ENCODE measurements around the gene ROBO1. TPM values are rescaled to one million over a fixed set of nuclear protein-coding genes. Genes with fewer than 3 reads are reported as not detected.

ROBO1 gene
- total RNA-seq, 6 experiments from 2014 or later = 1.1 to 7.2 (median 4.3) TPM

DNA sequence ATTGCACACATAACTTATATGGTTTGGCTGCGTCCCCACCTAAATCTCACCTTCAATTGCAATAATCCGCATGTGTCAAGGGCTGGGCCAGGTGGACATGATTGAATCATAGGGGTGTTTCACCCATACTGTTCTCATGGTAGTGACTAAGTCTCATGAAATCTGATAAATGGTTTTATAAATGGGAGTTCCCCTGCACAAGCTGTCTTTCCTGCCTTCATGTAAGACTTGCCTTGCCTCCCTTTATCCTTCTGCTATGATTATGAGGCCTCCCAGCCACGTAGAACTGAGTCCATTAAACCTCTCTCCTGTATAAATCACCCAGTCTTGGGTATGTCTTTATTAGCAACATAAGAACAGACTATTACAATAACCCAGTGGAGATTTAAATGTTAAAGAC is 653.9 kb downstream of the ROBO1 start:
- no peak for ATAC-seq
- Histone ChIP-seq H3K27me3 (no peaks in the 10 kb centered on the region), H3K27ac (no peak overlapping the region), H3K9me3 (no peaks in the 10 kb centered on the region), H3K4me3 (no peak overlapping the region), H3K36me3 (no peaks in the 10 kb centered on the region), H3K4me1 (no peaks in the 10 kb centered on the region)
- no peak for DNase-seq
- WGBS (ENCODE audit: insufficient coverage, low coverage, low lambda C conversion rate, missing lambda C conversion rate) = 78% methylated on average over 3 of the region's 3 CpGs
- intact Hi-C loops (cut with DNase I) = no loop called here
- no peak for TF ChIP-seq POLR2A (IDR thresholded peaks at IDR 0.05)
- TF ChIP-seq CTCF (IDR thresholded peaks at IDR 0.05) = no peak

DNA sequence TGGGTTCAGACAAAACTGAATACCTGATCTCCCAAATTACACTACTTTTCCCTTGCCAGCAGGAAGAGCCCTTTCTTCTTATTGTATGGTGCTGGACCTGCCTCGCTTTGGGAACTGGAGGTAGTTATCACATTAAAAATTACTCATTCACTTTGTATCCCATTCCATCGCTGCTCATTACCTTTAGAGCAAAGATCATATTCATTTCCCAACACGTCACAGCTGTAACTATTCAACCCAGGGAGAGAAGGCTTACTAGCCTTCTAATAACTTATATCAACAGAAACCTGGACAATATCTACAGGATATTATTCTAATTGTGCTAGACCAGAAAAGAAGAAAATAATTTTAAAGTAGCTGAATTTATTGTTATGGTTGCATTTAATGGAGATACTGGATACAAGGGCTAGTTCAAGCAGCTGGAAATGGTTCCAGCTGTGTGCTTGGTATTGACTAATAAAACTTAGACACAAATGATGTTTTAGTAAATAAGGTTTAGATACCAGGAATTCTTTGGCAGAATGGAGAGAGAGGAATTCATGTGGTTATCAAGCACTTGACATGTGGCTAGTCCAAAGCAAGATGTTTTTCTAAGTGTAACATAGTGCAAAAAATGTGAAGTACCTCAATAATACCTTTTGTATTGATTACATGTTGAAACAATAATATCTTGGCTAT is 656.3 kb downstream of the ROBO1 start:
- H3K9me3 ChIP-seq = no peaks in the 10 kb centered on the region
- DNase-seq (no peak), ATAC-seq (no peak)
- no peak overlapping the region for H3K27ac ChIP-seq
- H3K4me3 ChIP-seq = no peak overlapping the region
- H3K36me3 ChIP-seq = no peaks in the 10 kb centered on the region
- no peaks in the 10 kb centered on the region for H3K27me3 ChIP-seq
- no peaks in the 10 kb centered on the region for H3K4me1 ChIP-seq
- TF ChIP-seq POLR2A (IDR thresholded peaks at IDR 0.05) (no peak), CTCF (IDR thresholded peaks at IDR 0.05) (no peak)
- WGBS (ENCODE audit: insufficient coverage, low coverage, low lambda C conversion rate, missing lambda C conversion rate) = 73% methylated on average over 3 of the region's 3 CpGs
- intact Hi-C loops (cut with DNase I) = no loop called here

DNA sequence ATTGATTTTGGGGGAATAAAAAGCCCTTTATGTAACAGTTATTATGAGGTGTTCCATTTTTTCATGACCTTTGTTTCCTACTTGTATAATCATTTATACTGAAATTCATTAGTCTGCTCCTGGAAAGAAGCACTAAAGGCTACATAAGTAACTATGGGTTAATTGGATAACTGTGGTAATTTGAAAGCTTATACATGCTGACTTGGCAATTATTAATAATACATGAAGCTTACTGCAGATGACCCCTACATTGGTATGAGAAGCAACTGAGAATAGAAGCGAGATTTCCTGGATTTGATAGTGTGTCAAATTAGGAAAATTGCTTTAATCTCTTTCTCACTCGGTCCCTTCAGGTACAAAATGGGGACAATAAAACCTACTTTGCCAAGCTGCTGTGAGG is 658.0 kb downstream of the ROBO1 start:
- Histone ChIP-seq H3K4me1 (no peaks in the 10 kb centered on the region), H3K36me3 (no peaks in the 10 kb centered on the region), H3K27me3 (no peaks in the 10 kb centered on the region), H3K9me3 (no peaks in the 10 kb centered on the region), H3K4me3 (no peak overlapping the region), H3K27ac (no peak overlapping the region)
- intact Hi-C loops (cut with DNase I) = no loop called here
- WGBS (ENCODE audit: insufficient coverage, low coverage, low lambda C conversion rate, missing lambda C conversion rate) = 88% methylated on average over 2 of the region's 2 CpGs
- TF ChIP-seq POLR2A (IDR thresholded peaks at IDR 0.05) (no peak), CTCF (IDR thresholded peaks at IDR 0.05) (no peak)
- no peak for DNase-seq
- no peak for ATAC-seq

- no peaks in the 10 kb centered on the region for H3K9me3 ChIP-seq
- H3K4me1 ChIP-seq = no peaks in the 10 kb centered on the region
- intact Hi-C loops (cut with DNase I) = no loop called here
- no peak overlapping the region for H3K27ac ChIP-seq
- no peak for ATAC-seq
- DNase-seq = no peak
- H3K4me3 ChIP-seq = no peak overlapping the region
- WGBS (ENCODE audit: insufficient coverage, low coverage, low lambda C conversion rate, missing lambda C conversion rate) = 78% methylated on average over 5 of the region's 5 CpGs
- H3K27me3 ChIP-seq = no peaks in the 10 kb centered on the region
- TF ChIP-seq CTCF (IDR thresholded peaks at IDR 0.05) (no peak), POLR2A (IDR thresholded peaks at IDR 0.05) (no peak)
- H3K36me3 ChIP-seq = no peaks in the 10 kb centered on the region
Observed at GRCh38 chr3:79103307-79103706, 664.5 kb downstream of the ROBO1 start.

Data from right lobe of liver (tissue), 6 donors.